Activated naive CD8-positive, alpha-beta T cell treated with anti-CD3 and anti-CD28 coated beads, Interleukin-2, amount 10 ng/mL, durations not matched to agents 7 days and 5 days (primary cell): ENCODE data around the gene CLEC7A. TPM values are rescaled to one million over a fixed set of nuclear protein-coding genes. Genes with fewer than 3 reads are reported as not detected.

Experiments used
- ATAC-seq: fragments of 150-1000 bp; cut with Tn5 transposase; one replicate; pipeline ENCODE4 v1.10.0; 2021; ENCODE audit warnings: low read depth, moderate library complexity
- POLR2A ChIA-PET: fragments of 350-600 bp; sonication (Branson Sonifier 250); formaldehyde crosslinking; loops from one replicate; lab custom pipeline; 2021; ENCODE audit warnings: antibody characterized with exemption; lab: Charles Lee
- DNase-seq: peaks from one replicate; pipeline ENCODE4 v3.0.0; 2021
- H3K27ac Mint-ChIP-seq: one replicate; pipeline ENCODE4 v1.8.0; 2022; ENCODE audit warnings: mild to moderate bottlenecking, mixed read lengths
- H3K27me3 Mint-ChIP-seq: one replicate; pipeline ENCODE4 v1.8.0; 2022; ENCODE audit warnings: mild to moderate bottlenecking, moderate library complexity, mixed read lengths
- H3K36me3 Mint-ChIP-seq: one replicate; pipeline ENCODE4 v1.8.0; 2021; ENCODE audit warnings: mild to moderate bottlenecking, mixed read lengths
- H3K4me1 Mint-ChIP-seq: one replicate; pipeline ENCODE4 v1.8.0; 2021; ENCODE audit warnings: mixed read lengths
- H3K4me3 Mint-ChIP-seq: one replicate; pipeline ENCODE4 v1.8.0; 2022; ENCODE audit warnings: mild to moderate bottlenecking, moderate library complexity, mixed read lengths
- H3K9me3 Mint-ChIP-seq: one replicate; pipeline ENCODE4 v1.8.0; 2021; ENCODE audit warnings: mixed read lengths
- total RNA-seq, 2 experiments: library from RNA; stranded (reverse); gene quantifications; one replicate each; pipeline ENCODE4 v1.2.3, GENCODE V29; 2021

Gene CLEC7A
- total RNA-seq, 2 experiments from 2014 or later = 0.36 to 0.48 TPM

- ATAC-seq = no peak
- Mint-ChIP-seq H3K4me1 (peaks cover 2% of the 10 kb centered on the region), H3K27ac (no peak overlapping the region), H3K4me3 (no peak overlapping the region), H3K36me3 (no peaks in the 10 kb centered on the region), H3K27me3 (peaks cover 25% of the 10 kb centered on the region), H3K9me3 (no peaks in the 10 kb centered on the region)
- DNase-seq = no peak
- POLR2A ChIA-PET = no interaction called here
Measured at GRCh38 chr12:10069099-10069498, 60.9 kb downstream of the CLEC7A start.

GRCh38 chr12:10068644-10069043, 61.4 kb downstream of the CLEC7A start:
- no peaks in the 10 kb centered on the region for H3K36me3 Mint-ChIP-seq

GRCh38 chr12:10067942-10068341, 62.1 kb downstream of the CLEC7A start:
- Mint-ChIP-seq H3K27ac (no peak overlapping the region), H3K4me3 (no peak overlapping the region), H3K36me3 (no peaks in the 10 kb centered on the region), H3K9me3 (no peaks in the 10 kb centered on the region), H3K4me1 (peaks cover 2% of the 10 kb centered on the region), H3K27me3 (peaks cover 27% of the 10 kb centered on the region)
- no peak for ATAC-seq
- no peak for DNase-seq
- POLR2A ChIA-PET = no interaction called here

More at GRCh38 chr12:10068644-10069043, 61.4 kb downstream of the CLEC7A start:
- Mint-ChIP-seq H3K4me1 (peaks cover 2% of the 10 kb centered on the region), H3K9me3 (no peaks in the 10 kb centered on the region), H3K27me3 (peaks cover 27% of the 10 kb centered on the region), H3K27ac (no peak overlapping the region), H3K4me3 (no peak overlapping the region)
- POLR2A ChIA-PET = no interaction called here
- no peak for DNase-seq
- no peak for ATAC-seq

- no peaks in the 10 kb centered on the region for H3K9me3 Mint-ChIP-seq
- H3K4me1 Mint-ChIP-seq = peaks cover 2% of the 10 kb centered on the region
- ATAC-seq (no peak), DNase-seq (no peak)
- no peak overlapping the region for H3K4me3 Mint-ChIP-seq
- POLR2A ChIA-PET = no interaction called here
- no peak overlapping the region for H3K27ac Mint-ChIP-seq
- no peaks in the 10 kb centered on the region for H3K36me3 Mint-ChIP-seq
- peaks cover 29% of the 10 kb centered on the region for H3K27me3 Mint-ChIP-seq
Measured at GRCh38 chr12:10067264-10067663, 62.7 kb downstream of the CLEC7A start.

Other genes starting within 250 kb of the CLEC7A start
- gene KLRF2, start 248.7 kb downstream of the CLEC7A start, total RNA-seq = under 1 TPM; 0.58 to 0.74 TPM
- gene CLEC2A, start 197.8 kb downstream of the CLEC7A start, total RNA-seq = not detected
- 1 to 10 TPM; 4.0 to 5.2 TPM for gene CLEC12A, start 158.8 kb downstream of the CLEC7A start, total RNA-seq
- gene CLEC1B, start 131.1 kb downstream of the CLEC7A start, total RNA-seq = not detected
- gene CLEC12B, start 119.6 kb downstream of the CLEC7A start, total RNA-seq = under 1 TPM; 0.40 to 0.83 TPM
- not detected for gene CLEC9A, start 99.5 kb downstream of the CLEC7A start, total RNA-seq
- gene CLEC1A, start 31.2 kb downstream of the CLEC7A start, total RNA-seq = not detected
- not detected for gene OLR1, start 41.9 kb upstream of the CLEC7A start, total RNA-seq
- gene TMEM52B, start 48.8 kb upstream of the CLEC7A start, total RNA-seq = not detected
- gene GABARAPL1, start 82.7 kb upstream of the CLEC7A start, total RNA-seq = 10 to 100 TPM; 50.9 to 56.2 TPM
- gene KLRD1, start 177.7 kb upstream of the CLEC7A start, total RNA-seq = 10 to 100 TPM; 19.8 to 30.6 TPM